Body of pancreas (tissue), 4 donors: ENCODE measurements around the gene RASGRF1. TPM values are rescaled to one million over a fixed set of nuclear protein-coding genes. Genes with fewer than 3 reads are reported as not detected.
A peak's percentile ranks its signal among the peaks of the same experiment; 100 is the strongest.

Experiments used
- ATAC-seq: fragments of 150-250 bp; one replicate; pipeline ENCODE4 v1.9.1; 2016
- DNase-seq, 4 donors: peaks; one replicate each; pipeline ENCODE4 v3.0.0-alpha.2; 2019
- H3K27ac ChIP-seq, 4 donors: fragments of 200-600 bp; sonication (generic); 1 replicate in 3 of 4; 2 replicates in 1 of 4; pipeline versions ENCODE4 v1.5.1 to v1.6.1; 2016 to 2019; ENCODE audit warnings: mild to moderate bottlenecking in 1 of 4, mixed read lengths in 1 of 4, moderate library complexity in 1 of 4
- H3K27me3 ChIP-seq, 2 donors: fragments of 200-600 bp; sonication (generic); one replicate each; pipeline ENCODE4 v1.6.0; 2016; ENCODE audit warnings: mild to moderate bottlenecking in 1 of 2
- H3K36me3 ChIP-seq, 2 donors: fragments of 200-600 bp; sonication (generic); replicated peaks in 1 of 2; 2 replicates each; pipeline ENCODE4 v1.5.1; 2016; ENCODE audit warnings: low read depth in 2 of 2; ENCODE audit not compliant: insufficient read depth in 1 of 2
- H3K4me1 ChIP-seq: fragments of 200-600 bp; sonication (generic); one replicate; pipeline ENCODE4 v1.6.0; 2016
- H3K4me3 ChIP-seq, 2 donors: fragments of 200-600 bp; sonication (generic); 1 replicate in 1 of 2; 2 replicates in 1 of 2; pipeline ENCODE4 v1.5.1; 2016 to 2019
- H3K9me3 ChIP-seq, 3 donors: fragments of 200-600 bp; sonication (generic); 1 replicate in 2 of 3; 2 replicates in 1 of 3; pipeline ENCODE4 v1.5.1; 2016
- POLR2A ChIP-seq, 3 donors: fragments of 450-650 bp; IDR thresholded peaks; one replicate each; pipeline ENCODE4 v1.6.1; 2016; ENCODE audit warnings: antibody characterized with exemption in 3 of 3, mild to moderate bottlenecking in 2 of 3
- WGBS, 2 donors: methylation state at CpG; one replicate each; pipeline ENCODE4 v1.1.5; 2017; 5-methylcytosine and 5-hydroxymethylcytosine counted together
- intact Hi-C: fragments of 100-400 bp; cut with DNase I; formaldehyde crosslinking; loops from one replicate; pipeline ENCODE4 v1.15.1; 2023
- total RNA-seq, 2 donors: library from RNA; depleted of rRNA; stranded (reverse); fragments of >200 nt; gene quantifications; one replicate each; pipeline ENCODE4 v1.1.0, GENCODE V29; 2016
- TF ChIP-seq, protein P1 (sequence below), 7 experiments: fragments of 450-650 bp in 4 of 7; fragments of 200-600 bp in 3 of 7; sonication (generic) in 3 of 7; IDR thresholded peaks; one replicate each; pipeline ENCODE4 v1.5.1; 2016 to 2019; ENCODE audit warnings: antibody characterized with exemption in 7 of 7

Gene RASGRF1, protein sequence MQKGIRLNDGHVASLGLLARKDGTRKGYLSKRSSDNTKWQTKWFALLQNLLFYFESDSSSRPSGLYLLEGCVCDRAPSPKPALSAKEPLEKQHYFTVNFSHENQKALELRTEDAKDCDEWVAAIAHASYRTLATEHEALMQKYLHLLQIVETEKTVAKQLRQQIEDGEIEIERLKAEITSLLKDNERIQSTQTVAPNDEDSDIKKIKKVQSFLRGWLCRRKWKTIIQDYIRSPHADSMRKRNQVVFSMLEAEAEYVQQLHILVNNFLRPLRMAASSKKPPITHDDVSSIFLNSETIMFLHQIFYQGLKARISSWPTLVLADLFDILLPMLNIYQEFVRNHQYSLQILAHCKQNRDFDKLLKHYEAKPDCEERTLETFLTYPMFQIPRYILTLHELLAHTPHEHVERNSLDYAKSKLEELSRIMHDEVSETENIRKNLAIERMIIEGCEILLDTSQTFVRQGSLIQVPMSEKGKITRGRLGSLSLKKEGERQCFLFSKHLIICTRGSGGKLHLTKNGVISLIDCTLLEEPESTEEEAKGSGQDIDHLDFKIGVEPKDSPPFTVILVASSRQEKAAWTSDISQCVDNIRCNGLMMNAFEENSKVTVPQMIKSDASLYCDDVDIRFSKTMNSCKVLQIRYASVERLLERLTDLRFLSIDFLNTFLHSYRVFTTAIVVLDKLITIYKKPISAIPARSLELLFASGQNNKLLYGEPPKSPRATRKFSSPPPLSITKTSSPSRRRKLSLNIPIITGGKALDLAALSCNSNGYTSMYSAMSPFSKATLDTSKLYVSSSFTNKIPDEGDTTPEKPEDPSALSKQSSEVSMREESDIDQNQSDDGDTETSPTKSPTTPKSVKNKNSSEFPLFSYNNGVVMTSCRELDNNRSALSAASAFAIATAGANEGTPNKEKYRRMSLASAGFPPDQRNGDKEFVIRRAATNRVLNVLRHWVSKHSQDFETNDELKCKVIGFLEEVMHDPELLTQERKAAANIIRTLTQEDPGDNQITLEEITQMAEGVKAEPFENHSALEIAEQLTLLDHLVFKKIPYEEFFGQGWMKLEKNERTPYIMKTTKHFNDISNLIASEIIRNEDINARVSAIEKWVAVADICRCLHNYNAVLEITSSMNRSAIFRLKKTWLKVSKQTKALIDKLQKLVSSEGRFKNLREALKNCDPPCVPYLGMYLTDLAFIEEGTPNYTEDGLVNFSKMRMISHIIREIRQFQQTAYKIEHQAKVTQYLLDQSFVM (N-terminal part only)
- total RNA-seq, result 1 to 10 TPM; 1.0 to 3.6 TPM

- peaks cover 0 to 20% of the 10 kb centered on the region in 2 donors for H3K27me3 ChIP-seq
- intact Hi-C loops, result no loop called here
- no peak within 1 kb of the TSS for H3K27ac ChIP-seq
- H3K4me1 ChIP-seq, result peaks cover 27% of the 10 kb centered on the region
- no peaks in the 10 kb centered on the region for H3K36me3 ChIP-seq
- DNase-seq (peak in 1 of 4 donors; percentile 20), ATAC-seq (no peak)
- peak in 1 of 3 donors; percentile 19 for TF ChIP-seq POLR2A (IDR thresholded peaks at IDR 0.05)
- TF ChIP-seq, protein P1, sequence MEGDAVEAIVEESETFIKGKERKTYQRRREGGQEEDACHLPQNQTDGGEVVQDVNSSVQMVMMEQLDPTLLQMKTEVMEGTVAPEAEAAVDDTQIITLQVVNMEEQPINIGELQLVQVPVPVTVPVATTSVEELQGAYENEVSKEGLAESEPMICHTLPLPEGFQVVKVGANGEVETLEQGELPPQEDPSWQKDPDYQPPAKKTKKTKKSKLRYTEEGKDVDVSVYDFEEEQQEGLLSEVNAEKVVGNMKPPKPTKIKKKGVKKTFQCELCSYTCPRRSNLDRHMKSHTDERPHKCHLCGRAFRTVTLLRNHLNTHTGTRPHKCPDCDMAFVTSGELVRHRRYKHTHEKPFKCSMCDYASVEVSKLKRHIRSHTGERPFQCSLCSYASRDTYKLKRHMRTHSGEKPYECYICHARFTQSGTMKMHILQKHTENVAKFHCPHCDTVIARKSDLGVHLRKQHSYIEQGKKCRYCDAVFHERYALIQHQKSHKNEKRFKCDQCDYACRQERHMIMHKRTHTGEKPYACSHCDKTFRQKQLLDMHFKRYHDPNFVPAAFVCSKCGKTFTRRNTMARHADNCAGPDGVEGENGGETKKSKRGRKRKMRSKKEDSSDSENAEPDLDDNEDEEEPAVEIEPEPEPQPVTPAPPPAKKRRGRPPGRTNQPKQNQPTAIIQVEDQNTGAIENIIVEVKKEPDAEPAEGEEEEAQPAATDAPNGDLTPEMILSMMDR (IDR thresholded peaks at IDR 0.05), result no peak
- WGBS, 2 donors, result 1% methylated on average over 30 to 61 of the region's 61 CpGs
- no peaks in the 10 kb centered on the region for H3K9me3 ChIP-seq
- H3K4me3 ChIP-seq, result no peak within 1 kb of the TSS
Measured at GRCh38 chr15:79090487-79091203, at the start of gene RASGRF1. Gene RASGRF1 (minus strand): TSS chr15:79090780. CDS start chr15:79090498, 282 bp downstream.

- TF ChIP-seq, protein P1 (IDR thresholded peaks at IDR 0.05), result no peak
- TF ChIP-seq POLR2A (IDR thresholded peaks at IDR 0.05), result no peak
- Histone ChIP-seq H3K4me3 (no peak overlapping the region), H3K9me3 (no peaks in the 10 kb centered on the region), H3K27ac (no peak overlapping the region), H3K27me3 (no peaks in the 10 kb centered on the region), H3K36me3 (no peaks in the 10 kb centered on the region), H3K4me1 (no peaks in the 10 kb centered on the region)
- WGBS, 2 donors, result 65 to 78% methylated on average over 3 of the region's 3 CpGs
- ATAC-seq (no peak), DNase-seq (no peak)
- intact Hi-C loops, result no loop called here
Measured at GRCh38 chr15:79136434-79137046, 46.0 kb upstream of the RASGRF1 start.

GRCh38 chr15:79133309-79133708, 42.7 kb upstream of the RASGRF1 start:
- H3K36me3 ChIP-seq, result no peaks in the 10 kb centered on the region
- WGBS, 2 donors, result 56 to 77% methylated on average over 2 of the region's 2 CpGs
- no peak for TF ChIP-seq POLR2A (IDR thresholded peaks at IDR 0.05)
- TF ChIP-seq, protein P1 (IDR thresholded peaks at IDR 0.05), result no peak
- DNase-seq (no peak), ATAC-seq (no peak)
- no peak overlapping the region for H3K4me3 ChIP-seq
- intact Hi-C loops, result no loop called here
- H3K4me1 ChIP-seq, result no peaks in the 10 kb centered on the region
- H3K9me3 ChIP-seq, result no peaks in the 10 kb centered on the region
- H3K27me3 ChIP-seq, result no peaks in the 10 kb centered on the region
- H3K27ac ChIP-seq, result no peak overlapping the region

DNA sequence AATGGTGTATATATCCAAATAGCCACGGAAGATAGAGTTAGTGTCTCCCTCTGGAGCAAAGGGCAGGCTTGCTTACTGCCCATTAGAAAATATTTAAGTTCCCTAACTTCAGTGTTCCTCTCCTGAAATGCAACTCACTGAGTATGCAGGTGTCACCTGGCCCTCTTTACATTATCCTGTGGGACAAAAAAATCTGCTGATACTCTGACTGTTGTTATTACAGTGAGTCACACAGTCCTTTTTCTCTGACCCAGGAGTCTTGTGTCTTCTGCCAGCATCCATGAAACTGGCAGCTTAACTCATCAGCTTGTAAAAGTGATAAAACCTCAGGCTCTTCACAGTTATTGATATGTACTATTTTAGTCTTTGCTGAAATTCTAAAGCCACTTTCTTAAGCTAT, 42.2 kb upstream of the RASGRF1 start:
- ATAC-seq, result no peak
- Histone ChIP-seq H3K36me3 (no peaks in the 10 kb centered on the region), H3K27me3 (no peaks in the 10 kb centered on the region), H3K27ac (no peak overlapping the region), H3K9me3 (no peaks in the 10 kb centered on the region), H3K4me1 (no peaks in the 10 kb centered on the region), H3K4me3 (no peak overlapping the region)
- no peak for TF ChIP-seq POLR2A (IDR thresholded peaks at IDR 0.05)
- TF ChIP-seq, protein P1 (IDR thresholded peaks at IDR 0.05), result no peak
- intact Hi-C loops, result no loop called here
- no peak for DNase-seq
- 31 to 50% methylated on average over 1 of the region's 1 CpG for WGBS, 2 donors
